NAMALWA (cell line): ENCODE results near the gene SLK.

Source experiments
- DNase-seq: peaks from one replicate; pipeline ENCODE4 v3.0.0-alpha.2; 2015; ENCODE audit warnings: low spot score

SLK gene

DNA sequence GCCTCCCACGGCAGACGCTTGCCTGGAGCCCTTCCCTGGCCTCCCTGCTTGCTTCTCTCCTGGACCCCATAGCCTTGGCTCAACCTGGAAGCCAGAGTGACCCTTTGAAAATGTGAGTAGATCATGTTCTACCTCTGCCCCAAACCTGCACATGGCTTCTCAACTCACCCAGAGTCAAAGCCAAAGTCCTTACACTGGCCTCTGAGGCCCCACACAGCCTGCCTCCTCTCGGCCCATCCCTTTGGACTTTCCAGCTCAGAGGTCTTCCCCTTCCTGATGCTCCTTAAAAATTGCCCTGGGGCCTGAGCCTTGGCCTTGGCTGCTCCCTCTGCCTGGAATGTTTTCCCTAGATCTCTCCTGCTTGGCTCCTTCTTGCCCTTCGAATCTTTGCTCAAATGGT lies 86.3 kb downstream of the SLK start:
- no peak for DNase-seq

DNA sequence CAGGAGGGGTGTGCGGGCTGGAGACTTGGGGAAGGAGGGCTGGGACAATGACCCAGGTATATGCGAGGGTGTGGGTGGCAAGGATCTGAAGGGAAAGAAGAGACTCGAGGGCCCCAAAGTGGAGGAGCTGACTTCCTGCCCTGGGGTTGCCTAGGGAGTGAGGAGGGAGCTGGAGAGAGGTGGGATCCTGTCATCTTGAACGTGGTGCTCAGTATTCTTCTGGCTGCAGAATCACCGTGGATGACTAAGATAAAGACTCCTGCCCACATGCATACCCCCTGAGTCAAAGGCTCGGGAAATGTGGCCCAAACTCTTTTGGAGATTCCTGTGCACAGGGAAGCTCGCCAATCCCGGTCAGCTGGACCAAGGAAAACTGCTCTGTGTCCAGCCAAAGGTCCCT lies 87.5 kb downstream of the SLK start:
- DNase-seq, result no peak

DNA sequence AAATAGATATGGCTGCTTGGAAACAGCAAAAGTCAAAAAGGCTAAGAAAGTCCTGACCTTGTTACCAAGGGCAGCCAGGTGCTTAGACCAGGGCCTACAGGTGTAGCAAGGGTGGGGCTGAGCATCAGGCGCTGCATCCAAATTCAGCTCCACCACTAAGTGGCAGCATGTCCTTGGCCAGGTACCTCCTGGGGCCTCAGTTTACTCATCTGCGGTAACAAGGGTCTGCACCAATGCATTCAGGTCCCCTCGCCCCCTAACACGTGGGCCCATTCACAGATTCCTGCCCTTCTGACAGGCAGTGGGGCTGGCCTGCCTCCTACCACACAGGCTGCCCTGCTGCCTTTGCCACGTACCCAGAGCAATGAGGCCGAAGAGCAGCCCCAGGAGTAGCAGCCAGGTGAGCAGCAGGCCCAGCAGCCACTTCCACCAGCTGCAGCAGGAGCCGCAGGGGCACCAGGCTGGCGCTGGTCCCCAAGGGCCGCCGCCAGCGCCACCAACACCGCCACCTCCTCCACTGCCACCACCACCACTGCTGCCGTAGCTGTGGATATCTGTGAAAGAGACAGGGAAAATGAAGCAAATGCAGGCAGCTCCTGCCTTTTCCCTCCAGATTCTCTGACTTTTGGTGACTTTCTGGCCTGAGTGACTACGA lies 89.8 kb downstream of the SLK start:
- DNase-seq, result no peak

DNA sequence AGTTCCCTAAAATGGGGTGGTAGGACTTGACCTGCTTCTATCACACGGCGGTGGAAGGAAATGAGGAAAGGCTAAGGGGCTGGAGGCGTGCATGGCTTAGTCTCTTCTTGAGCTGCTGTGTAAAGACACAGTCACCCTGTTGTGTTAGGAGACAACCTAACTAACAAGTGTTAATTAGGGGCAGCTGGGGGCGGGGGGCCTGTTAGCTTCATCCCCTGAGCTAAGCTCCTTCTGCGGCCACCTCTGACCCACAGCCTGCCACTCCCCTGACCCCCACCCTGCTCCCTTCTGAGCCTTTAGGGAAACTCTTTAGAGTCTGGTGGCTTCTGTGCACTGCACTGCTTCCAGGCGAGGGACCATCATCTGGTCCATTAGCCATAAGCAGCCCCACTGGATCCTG lies 90.8 kb downstream of the SLK start:
- no peak for DNase-seq

DNA sequence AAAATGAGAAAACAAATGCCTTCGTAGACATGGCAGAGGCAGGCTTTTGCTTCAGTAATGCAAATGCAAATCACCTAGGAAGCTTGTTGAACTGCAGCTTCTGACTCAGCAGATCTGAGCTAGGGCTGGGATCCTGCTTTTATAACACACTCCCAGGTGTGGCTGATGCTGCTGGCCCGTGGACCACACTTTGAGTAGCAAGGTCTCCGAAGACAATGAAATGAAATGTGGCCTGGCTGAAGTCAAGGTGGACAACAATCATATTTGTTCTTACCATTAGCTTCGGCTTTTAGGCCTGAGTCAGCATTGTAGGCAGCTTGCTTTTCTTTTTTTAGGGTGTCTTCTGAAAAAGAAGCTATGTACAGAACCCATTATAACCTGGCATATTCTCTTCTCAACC lies 92.4 kb downstream of the SLK start:
- DNase-seq, result no peak

DNA sequence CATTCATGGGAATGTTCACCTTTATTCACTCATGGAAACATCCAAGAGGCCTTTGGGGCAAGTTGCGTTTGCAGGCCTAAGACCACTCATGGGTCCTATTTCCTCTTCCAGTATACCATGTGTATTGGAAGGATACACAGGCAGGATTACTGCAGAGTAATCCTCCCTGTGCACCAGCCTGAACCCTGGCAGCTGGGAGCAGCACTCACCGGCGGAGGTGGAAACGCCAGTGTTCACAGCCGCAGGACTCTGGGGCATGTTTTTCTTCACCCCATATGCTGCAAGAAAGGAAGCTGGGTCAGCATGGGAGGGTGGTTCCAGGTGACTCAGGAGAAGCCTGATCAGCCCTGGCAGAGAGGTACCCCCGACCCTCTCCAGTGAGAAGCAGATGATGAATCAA lies 94.3 kb downstream of the SLK start:
- DNase-seq, result no peak

DNA sequence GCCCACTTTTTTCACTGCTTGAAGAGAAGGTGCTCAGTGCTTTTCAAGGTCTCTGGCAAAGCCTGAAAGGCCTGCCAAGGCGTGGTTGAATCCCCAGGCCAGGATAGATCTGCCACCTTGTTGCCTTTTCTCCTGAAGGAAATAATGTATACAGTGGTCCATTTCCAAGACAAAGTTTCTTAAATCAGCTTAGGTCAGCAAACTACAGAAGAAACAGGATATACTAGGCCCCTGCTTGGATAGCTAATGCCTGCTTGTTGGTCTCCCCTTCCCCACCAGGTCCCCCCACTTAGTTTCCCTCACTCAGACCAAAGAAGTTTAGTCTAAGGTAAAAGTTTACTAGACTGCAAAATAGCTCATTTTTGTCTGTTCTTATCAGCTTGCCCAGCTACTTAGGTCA lies 98.8 kb downstream of the SLK start:
- no peak for DNase-seq

DNA sequence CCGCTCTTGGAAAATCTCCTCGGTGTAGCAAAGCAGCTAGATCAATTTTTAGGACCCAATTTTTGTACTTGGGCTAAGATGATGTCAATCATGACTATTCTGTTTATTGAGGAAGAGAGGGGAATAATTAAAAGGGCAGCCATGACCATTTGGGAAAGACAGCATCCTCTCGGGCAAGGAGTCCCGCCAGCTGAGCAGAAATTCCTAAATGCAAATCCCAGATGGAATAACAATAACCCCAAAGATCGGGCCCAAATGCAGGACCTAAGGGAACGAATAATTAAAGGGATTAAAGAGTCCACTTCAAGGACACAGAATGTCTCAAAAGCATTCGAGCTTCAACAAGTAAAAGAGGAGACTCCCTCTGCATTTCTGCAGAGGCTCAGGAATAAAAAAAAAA lies 100.0 kb downstream of the SLK start:
- no peak for DNase-seq

DNA sequence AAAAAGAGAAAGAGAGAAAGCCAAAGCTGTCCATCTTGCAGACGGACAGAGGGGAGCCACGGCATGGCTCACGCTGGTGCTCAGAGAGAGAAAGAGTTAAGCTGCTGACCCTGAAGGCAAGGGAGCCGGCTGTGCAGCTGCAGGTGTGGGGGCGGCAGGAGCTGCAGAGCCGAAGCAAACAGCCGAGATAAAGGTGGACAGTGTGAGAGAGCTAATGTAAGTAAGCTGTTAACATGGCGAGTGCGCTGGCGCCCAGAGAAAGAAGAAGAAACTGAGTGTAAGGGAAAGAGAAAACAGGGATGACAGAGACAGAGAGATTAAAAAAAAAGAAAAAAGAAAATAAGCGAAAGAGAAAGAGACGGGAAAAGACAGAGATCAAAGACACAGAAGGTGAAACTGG lies 100.6 kb downstream of the SLK start:
- DNase-seq, result no peak

DNA sequence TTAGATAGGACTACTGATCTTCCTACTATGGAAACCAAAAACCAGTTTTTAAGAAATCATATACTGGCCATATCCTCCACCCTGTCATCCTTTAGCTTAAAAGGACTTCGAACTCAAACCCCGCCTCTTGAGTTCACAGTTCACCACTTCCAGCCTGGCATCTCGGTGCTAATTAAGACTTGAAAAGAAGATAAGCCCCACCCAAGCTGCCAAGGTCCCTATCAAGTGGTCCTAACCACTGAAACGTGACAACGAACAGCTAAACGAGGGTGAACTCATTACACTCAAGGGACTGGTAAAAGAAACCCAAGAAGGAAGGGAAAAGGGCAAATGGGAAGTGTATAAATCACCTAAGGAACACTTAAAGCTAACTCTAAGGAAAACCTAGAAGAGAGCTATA lies 102.7 kb downstream of the SLK start:
- no peak for DNase-seq

DNA sequence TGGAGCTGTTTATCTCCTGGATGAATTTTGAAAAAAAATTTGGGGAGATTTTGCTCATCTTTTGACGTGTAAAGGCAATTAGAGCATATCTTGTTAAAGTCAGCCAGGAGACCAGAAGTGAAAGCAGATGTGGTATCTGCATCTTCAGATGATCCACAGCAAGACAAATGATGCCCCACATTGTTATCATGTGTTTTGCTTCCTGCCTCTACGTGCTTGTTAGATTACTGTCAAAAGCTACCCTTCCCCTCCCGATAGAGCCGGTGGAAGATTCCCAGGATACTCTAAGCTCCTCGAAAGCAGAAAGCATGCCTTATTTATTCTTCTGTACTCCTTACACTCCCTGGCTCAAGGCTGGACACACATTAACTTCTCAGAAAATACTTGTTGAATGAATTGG lies 105.8 kb downstream of the SLK start:
- no peak for DNase-seq

DNA sequence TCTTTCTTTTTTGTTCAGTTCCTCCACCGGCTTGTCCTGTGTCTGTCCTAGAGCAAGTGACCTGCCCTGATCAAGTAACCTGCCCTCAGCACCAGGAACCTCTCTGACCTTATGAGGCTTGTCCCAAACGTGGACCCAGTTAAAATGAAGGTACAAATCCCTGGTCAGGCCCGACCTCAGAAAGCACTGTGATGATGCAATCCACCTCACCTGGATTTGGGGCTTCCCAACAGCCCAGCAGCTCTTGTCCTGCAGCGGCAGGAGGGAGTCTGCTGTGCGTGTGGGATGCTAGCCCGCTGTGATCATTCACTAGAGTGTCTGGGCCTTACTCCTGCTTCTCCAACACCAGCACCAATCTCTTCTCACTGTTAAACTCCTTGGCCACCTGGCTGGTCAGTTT lies 107.6 kb downstream of the SLK start:
- no peak for DNase-seq

DNA sequence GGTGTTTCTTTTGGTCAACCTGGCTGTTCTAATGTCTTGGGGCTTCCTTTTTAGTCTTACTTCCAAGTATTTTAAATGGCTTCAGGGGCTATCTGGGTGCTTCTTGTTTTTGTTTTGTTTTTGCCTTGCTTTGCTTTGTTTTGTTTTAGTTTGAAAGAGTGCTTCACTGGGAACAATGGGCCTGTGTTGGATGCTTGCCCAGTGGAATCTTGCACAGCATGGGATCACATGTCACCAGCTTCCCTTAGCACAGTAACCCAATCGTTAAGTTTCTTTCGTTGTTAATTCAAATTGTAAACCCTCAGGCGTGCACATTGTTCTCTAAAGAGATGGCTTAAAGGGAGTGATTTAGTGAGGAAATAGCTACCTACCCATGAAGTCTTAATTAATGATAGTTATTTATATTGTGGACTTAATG lies 109.8 kb downstream of the SLK start:
- no peak for DNase-seq

DNA sequence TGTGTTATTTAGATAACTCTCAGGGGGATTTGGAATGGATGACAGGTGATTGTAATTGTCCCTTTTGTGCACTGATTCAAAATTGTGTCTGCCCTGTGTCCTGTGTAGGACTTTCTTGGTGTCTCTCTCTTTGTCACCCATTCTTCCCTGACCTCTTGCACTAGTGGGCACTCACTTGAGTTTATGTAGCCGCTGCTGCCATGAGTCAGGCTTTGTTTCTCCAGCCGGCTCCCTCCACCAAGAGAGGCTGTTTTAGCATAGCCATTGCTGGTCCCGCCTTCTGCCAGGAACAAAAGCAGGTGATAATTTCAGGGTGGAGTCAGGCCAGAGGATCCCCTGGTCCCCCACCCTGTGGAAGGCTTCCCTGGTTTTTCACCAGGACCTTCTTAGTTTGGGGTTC lies 110.3 kb downstream of the SLK start:
- no peak for DNase-seq

DNA sequence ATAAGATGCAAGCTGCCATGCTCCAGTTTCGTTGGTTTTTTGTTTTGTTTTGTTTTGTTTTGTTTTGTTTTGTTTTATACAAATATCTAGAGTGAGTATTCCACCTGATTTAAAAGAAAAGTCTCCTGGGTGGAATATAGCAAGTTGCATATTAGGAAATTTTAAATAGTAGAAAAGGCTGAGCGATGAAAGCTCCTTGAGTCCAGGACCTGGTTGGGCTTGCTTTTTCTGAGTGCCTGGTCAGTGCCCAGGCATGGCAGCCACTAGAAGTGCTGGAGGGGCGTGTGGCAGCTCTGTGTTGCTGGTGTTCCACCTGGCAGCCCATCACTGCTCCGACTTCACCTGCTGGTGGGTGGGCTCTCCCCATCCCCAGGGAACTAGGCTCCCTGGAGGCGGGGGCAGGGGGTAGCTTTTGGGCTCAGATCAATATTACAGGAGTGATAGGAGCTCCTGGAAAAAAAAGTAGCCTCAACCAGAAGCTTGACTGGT lies 110.8 kb downstream of the SLK start:
- no peak for DNase-seq
